ENCODE results near the gene FANCG. TPM values are rescaled to one million over a fixed set of nuclear protein-coding genes. Genes with fewer than 3 reads are reported as not detected.

The FANCG gene
- total RNA-seq, 4 donors from 2014 or later, result 5.5 to 13.0 (median 12.0) TPM

DNA sequence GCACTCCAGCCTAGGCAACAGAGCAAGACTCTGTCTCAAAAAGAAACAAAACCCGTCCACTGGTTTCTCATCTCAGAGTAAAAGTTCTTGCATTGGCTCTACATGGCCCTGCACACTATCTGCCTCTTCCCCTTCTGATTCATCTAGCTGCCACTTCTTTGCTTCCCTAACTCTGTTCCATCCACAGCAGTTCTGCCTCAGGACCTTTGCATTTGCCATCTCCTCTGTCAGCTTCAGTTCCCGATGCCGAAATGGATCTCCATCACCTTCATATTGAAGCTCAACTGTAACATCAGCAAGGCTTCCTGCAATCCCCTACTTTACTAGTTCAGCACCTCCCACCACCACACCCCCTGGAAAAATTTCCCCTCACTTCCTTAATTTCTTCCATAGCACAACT, 17.8 kb upstream of the FANCG start:
- TF ChIP-seq, protein P1, sequence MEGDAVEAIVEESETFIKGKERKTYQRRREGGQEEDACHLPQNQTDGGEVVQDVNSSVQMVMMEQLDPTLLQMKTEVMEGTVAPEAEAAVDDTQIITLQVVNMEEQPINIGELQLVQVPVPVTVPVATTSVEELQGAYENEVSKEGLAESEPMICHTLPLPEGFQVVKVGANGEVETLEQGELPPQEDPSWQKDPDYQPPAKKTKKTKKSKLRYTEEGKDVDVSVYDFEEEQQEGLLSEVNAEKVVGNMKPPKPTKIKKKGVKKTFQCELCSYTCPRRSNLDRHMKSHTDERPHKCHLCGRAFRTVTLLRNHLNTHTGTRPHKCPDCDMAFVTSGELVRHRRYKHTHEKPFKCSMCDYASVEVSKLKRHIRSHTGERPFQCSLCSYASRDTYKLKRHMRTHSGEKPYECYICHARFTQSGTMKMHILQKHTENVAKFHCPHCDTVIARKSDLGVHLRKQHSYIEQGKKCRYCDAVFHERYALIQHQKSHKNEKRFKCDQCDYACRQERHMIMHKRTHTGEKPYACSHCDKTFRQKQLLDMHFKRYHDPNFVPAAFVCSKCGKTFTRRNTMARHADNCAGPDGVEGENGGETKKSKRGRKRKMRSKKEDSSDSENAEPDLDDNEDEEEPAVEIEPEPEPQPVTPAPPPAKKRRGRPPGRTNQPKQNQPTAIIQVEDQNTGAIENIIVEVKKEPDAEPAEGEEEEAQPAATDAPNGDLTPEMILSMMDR (IDR thresholded peaks at IDR 0.05; ENCODE audit: low read depth), result no peak

DNA sequence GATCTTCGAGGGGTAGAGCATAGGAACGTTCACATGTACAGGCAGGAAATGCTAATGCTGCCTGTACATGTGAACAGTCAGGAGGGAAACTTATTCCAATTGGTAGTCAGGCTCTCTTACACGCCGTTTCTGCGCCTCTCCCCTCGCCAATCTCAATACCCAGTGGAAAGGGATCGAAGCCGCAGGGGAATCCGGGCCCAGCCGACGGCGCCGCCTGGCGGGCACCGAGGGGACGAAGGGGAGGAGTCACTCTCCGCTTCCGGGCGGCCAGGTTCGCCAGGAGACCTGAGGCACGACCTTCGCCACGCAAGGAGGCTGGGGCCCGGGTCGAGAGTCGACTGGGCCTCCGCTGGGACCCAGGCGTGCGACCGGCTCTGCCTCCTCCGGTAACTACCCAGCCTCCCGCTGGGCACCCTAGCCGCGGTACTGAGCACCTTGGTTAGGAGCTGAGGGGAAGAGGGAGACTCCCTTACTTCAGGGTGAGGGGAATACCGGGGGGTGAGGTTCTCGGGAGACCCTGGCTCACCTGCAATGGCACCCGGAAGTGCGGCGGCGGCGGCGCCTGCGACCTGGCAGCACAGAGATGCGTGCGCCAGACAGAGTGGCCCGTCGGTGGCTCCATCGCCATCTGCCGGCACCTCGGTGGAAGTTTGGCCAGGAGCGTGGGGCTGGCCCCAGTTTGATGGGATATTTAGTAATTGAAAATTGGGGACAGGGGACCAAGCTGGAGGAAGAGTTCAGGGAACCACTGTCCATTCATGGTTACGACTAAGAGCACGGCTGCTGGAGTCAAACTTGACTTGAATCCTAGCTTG, 16.5 kb upstream of the FANCG start, which contains the start of gene PIGO:
Gene PIGO (minus strand): TSS at position 557 of the 815 bp plus-strand sequence. CDS start 1,026 bp downstream, outside the sequence.
- TF ChIP-seq, protein P1 (IDR thresholded peaks at IDR 0.05; ENCODE audit: low read depth), result no peak

GRCh38 chr9:35091536-35091935, 11.8 kb upstream of the FANCG start:
- TF ChIP-seq, protein P1 (IDR thresholded peaks at IDR 0.05; ENCODE audit: low read depth), result no peak

DNA sequence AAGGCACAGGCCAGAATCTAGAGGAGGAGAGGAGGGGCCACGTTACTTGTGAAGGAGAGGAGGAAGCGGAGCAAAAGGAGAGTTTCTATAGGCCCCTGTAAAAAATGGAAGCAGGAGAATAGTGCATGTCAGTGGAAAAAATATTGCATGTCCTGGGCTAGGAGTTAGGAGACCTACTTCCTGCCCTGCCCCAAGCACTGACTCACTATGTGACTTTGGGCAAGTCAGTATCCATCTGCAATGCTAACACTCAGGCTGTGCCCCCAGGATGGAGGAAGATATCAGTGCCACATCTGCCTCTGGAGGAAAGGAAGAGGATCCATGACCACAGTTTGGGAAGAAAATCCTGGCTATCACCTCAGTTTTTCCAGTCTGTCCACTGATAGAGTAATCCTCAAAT, 9.7 kb upstream of the FANCG start:
- TF ChIP-seq, protein P1 (IDR thresholded peaks at IDR 0.05; ENCODE audit: low read depth), result no peak

- TF ChIP-seq, protein P1 (IDR thresholded peaks at IDR 0.05; ENCODE audit: low read depth), result no peak
Observed at GRCh38 chr9:35085078-35085477, 5.3 kb upstream of the FANCG start.

- TF ChIP-seq, protein P1 (IDR thresholded peaks at IDR 0.05; ENCODE audit: low read depth), result no peak
Observed at GRCh38 chr9:35079041-35079425, 709 bp downstream of the FANCG start.

DNA sequence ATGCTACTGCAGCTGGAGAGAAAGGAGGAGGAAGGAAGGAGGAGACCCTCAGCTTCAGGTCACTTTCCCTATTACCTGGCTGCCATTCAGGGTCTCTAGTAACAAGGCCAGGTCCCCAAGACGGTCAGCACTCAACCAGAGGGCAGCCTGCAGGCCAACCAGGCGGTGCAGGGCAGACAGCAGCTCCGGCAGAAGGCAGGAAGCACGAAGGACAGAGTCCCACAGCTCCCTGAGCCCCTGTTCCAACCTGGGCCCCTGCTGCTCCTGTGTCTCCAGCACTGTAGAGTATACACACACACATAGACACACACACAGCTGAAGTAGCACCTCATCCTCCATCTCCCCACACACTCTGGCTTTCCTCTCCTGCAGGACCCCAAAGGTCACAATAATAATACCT, 1.7 kb downstream of the FANCG start:
- TF ChIP-seq, protein P1 (IDR thresholded peaks at IDR 0.05; ENCODE audit: low read depth), result no peak

Measured in subcutaneous adipose tissue (tissue), 4 donors.